HepG2 (cell line): Measurements from ENCODE around the gene CFAP97D1. TPM values are rescaled to one million over a fixed set of nuclear protein-coding genes. Genes with fewer than 3 reads are reported as not detected.

Experiments
- ATAC-seq: fragments of 200-7000 bp; cut with Tn5 transposase; 3 replicates; pipeline ENCODE4 v1.9.1; 2020; ENCODE audit warnings: mild to moderate bottlenecking, moderate library complexity
- BruUV-seq: library from RNA; stranded (reverse); fragments of 400-500 nt; replicated peaks from 2 replicates; lab custom pipeline; 2021; lab: Mats Ljungman, UMichigan
- CTCF ChIA-PET: fragments of 300-600 bp; formaldehyde crosslinking; extraction: SDS; loops from one replicate; lab custom pipeline; 2021; ENCODE audit warnings: low total read pairs, inconsistent platforms, low intra/inter-chr PET ratio; lab: Yijun Ruan, JAX
- POLR2A ChIA-PET: fragments of 350-600 bp; sonication (Branson Sonifier 250); formaldehyde crosslinking; loops from one replicate; lab custom pipeline; 2020; ENCODE audit warnings: antibody characterized with exemption, inconsistent platforms; lab: Yijun Ruan, JAX
- DNase-seq: peaks from one replicate; pipeline ENCODE4 v3.0.0-alpha.2; 2015; ENCODE audit warnings: low spot score
- FAIRE-seq: peaks from 3 replicates; lab custom pipeline; 2011; peaks lifted over from hg19 to GRCh38; lab: Jason Lieb, UNC
- H2AFZ ChIP-seq: one replicate; pipeline ENCODE4 v1.6.1; 2011; ENCODE audit warnings: low read length, inconsistent platforms
- H3K27ac ChIP-seq: fragments of 300-600 bp; 3 replicates; pipeline ENCODE4 v1.8.0; 2011; ENCODE audit warnings: mixed run types, mild to moderate bottlenecking, mixed read lengths, low read length, inconsistent platforms; ENCODE audit not compliant: insufficient read depth; ENCODE audit errors: extremely low read length
- H3K27me3 ChIP-seq, 2 experiments: fragments of 200-600 bp in 1 of 2; 2 replicates in 1 of 2; 3 replicates in 1 of 2; pipeline versions ENCODE4 v1.6.0 to v1.8.0; 2011; ENCODE audit warnings: low read length in 2 of 2, mild to moderate bottlenecking in 2 of 2, moderate library complexity in 2 of 2, inconsistent platforms in 1 of 2; ENCODE audit not compliant: insufficient read depth in 2 of 2, control insufficient read depth in 1 of 2
- H3K36me3 ChIP-seq, 2 experiments: fragments of 200-600 bp in 1 of 2; replicated peaks in 1 of 2; 2 replicates in 1 of 2; 3 replicates in 1 of 2; pipeline versions ENCODE4 v1.5.1 to v1.8.0; 2011; ENCODE audit warnings: low read length in 2 of 2, inconsistent platforms in 1 of 2; ENCODE audit not compliant: insufficient read depth in 2 of 2, control insufficient read depth in 1 of 2
- H3K4me1 ChIP-seq: 2 replicates; pipeline ENCODE4 v1.5.1; 2012; ENCODE audit warnings: low read length, inconsistent platforms; ENCODE audit not compliant: insufficient read depth
- H3K4me2 ChIP-seq: 2 replicates; pipeline ENCODE4 v1.6.0; 2011; ENCODE audit warnings: low read depth, low read length, inconsistent platforms
- H3K4me3 ChIP-seq, 3 experiments: fragments of 200-600 bp in 1 of 3; sonication (generic), shearing (Covaris generic) in 1 of 3; replicated peaks in 1 of 3; 2 replicates each; pipeline ENCODE4 v1.5.1; 2011 to 2016; ENCODE audit warnings: low read length in 3 of 3, inconsistent platforms in 2 of 3, low read depth in 2 of 3, mild to moderate bottlenecking in 2 of 3, control low read depth in 1 of 3, mixed read lengths in 1 of 3; ENCODE audit not compliant: insufficient read depth in 1 of 3
- H3K79me2 ChIP-seq: one replicate; pipeline ENCODE4 v1.6.1; 2011; ENCODE audit warnings: low read length, inconsistent platforms; ENCODE audit not compliant: insufficient read depth
- H3K9ac ChIP-seq: 2 replicates; pipeline ENCODE4 v1.6.0; 2011; ENCODE audit warnings: mild to moderate bottlenecking, low read depth, low read length, inconsistent platforms; ENCODE audit not compliant: insufficient read depth
- H3K9me3 ChIP-seq: 2 replicates; pipeline ENCODE4 v1.5.1; 2012; ENCODE audit warnings: mild to moderate bottlenecking, low read length
- H4K20me1 ChIP-seq: 2 replicates; pipeline ENCODE4 v1.6.0; 2011; ENCODE audit warnings: inconsistent platforms, mild to moderate bottlenecking, low read length, moderate library complexity; ENCODE audit not compliant: insufficient read depth
- DMAP1 ChIP-seq: IDR thresholded peaks from 2 replicates; pipeline ENCODE4 v1.6.1; 2016
- HMGA1 ChIP-seq: sonication (generic); formaldehyde crosslinking; conservative IDR thresholded peaks from 2 replicates; pipeline ENCODE4 v1.4.0; 2020; ENCODE audit warnings: missing genetic modification reagents
- MXI1 ChIP-seq: IDR thresholded peaks from 3 replicates; pipeline ENCODE4 v1.6.1; 2012; ENCODE audit warnings: low read depth, low read length, inconsistent platforms, borderline replicate concordance
- MYC ChIP-seq: sonication (generic); formaldehyde crosslinking; IDR thresholded peaks from 2 replicates; pipeline ENCODE4 v1.9.0; 2021; ENCODE audit warnings: missing genetic modification reagents, borderline replicate concordance
- REPIN1 ChIP-seq: sonication (generic); formaldehyde crosslinking; IDR thresholded peaks from 2 replicates; pipeline ENCODE4 v1.8.0; 2022; ENCODE audit warnings: missing genetic modification reagents, low read depth, mild to moderate bottlenecking, borderline replicate concordance
- ZBTB20 ChIP-seq: sonication (generic); formaldehyde crosslinking; IDR thresholded peaks from 2 replicates; pipeline ENCODE4 v1.8.1; 2023; ENCODE audit warnings: missing genetic modification reagents, low read depth, mild to moderate bottlenecking, borderline replicate concordance
- WGBS: methylation state at CpG from one replicate; pipeline ENCODE4 v1.1.6; 2017; ENCODE audit warnings: low lambda C conversion rate; 5-methylcytosine and 5-hydroxymethylcytosine counted together
- in situ Hi-C: cut with HindIII; loops from 2 replicates; pipeline ENCODE4 v1.10.0; 2017; ENCODE audit warnings: low pct_unique_long_range_greater_than_20kb; ENCODE audit not compliant: extremely low pct_ligation_motif_present
- intact Hi-C: fragments of 100-400 bp; cut with micrococcal nuclease; formaldehyde crosslinking; loops from one replicate; pipeline ENCODE4 v1.10.0; 2022; ENCODE audit not compliant: unreplicated experiment
- polyA plus RNA-seq, 8 experiments: library from polyadenylated mRNA; depleted of rRNA in 3 of 8; stranded (reverse) in 7 of 8; unstranded in 1 of 8; fragments of >200 nt; fragmentation: Illumina TruSeq in 4 of 8; extraction: Trizol in 4 of 8; gene quantifications; 2 replicates each; pipeline versions ENCODE4 v1.2.1 to v1.2.3, GENCODE V29; 2011 to 2016; ENCODE audit warnings: low read depth in 4 of 8, missing spikeins in 1 of 8, mixed read lengths in 1 of 8; ENCODE audit not compliant: insufficient read depth in 1 of 8
- total RNA-seq, 5 experiments: library from RNA; depleted of rRNA; stranded (reverse); fragments of >200 nt; fragmentation: Illumina TruSeq; extraction: Trizol; gene quantifications; 2 replicates each; pipeline ENCODE4 v1.2.3, GENCODE V29; 2016; ENCODE audit warnings: low read depth in 1 of 5
- TF ChIP-seq, protein P1 (sequence below): sonication (generic); formaldehyde crosslinking; IDR thresholded peaks from 2 replicates; pipeline ENCODE4 v1.8.1; 2023; ENCODE audit warnings: mild to moderate bottlenecking, missing genetic modification reagents, borderline replicate concordance
- TF ChIP-seq, protein P2 (sequence below): sonication (generic); formaldehyde crosslinking; conservative IDR thresholded peaks from 2 replicates; pipeline ENCODE4 v1.8.1; 2023; ENCODE audit warnings: missing genetic modification reagents
- TF ChIP-seq, protein P3 (sequence below): sonication (generic); formaldehyde crosslinking; IDR thresholded peaks from 2 replicates; pipeline ENCODE4 v1.4.0; 2020; ENCODE audit warnings: missing genetic modification reagents, mild to moderate bottlenecking, borderline replicate concordance
- TF ChIP-seq, protein P4 (sequence below): sonication (generic); formaldehyde crosslinking; IDR thresholded peaks from 2 replicates; pipeline ENCODE4 v1.4.0; 2020; ENCODE audit warnings: mild to moderate bottlenecking, missing genetic modification reagents
- TF ChIP-seq, protein P5 (sequence below): sonication (generic); formaldehyde crosslinking; IDR thresholded peaks from 2 replicates; pipeline ENCODE4 v1.5.0; 2020; ENCODE audit warnings: mild to moderate bottlenecking, missing genetic modification reagents, borderline replicate concordance

Gene CFAP97D1
- total and polyA plus RNA-seq, 2 of the 13 experiments (the other 11 are each of a cell fraction or from before 2014, with no cell fraction given): 0.02 TPM; not detected in 1

DNA sequence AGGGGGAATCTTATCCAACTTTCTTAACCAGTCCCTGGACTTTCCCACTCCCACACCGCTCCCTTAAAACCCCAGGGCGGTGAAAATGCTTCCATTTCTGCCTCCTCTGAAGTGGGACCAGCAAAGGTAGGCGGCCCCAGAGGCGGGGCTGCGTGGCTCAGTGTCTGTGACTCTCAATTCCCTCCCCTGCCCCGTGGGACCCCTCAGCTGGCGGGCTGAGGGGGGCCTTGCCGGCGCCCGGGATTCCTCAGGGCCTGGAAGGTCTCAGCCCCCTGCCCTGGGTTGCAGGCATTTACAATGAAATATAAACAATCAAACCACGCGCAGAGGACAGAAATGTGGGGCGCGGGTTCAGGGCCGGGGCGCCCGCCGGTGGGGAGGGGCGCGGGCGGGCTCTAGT lies 25.3 kb upstream of the CFAP97D1 start (continued):
- TF ChIP-seq, protein P1, sequence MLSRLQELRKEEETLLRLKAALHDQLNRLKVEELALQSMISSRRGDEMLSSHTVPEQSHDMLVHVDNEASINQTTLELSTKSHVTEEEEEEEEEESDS (CRISPR knock-in tag): no peak
- no peak for TF ChIP-seq MXI1
- TF ChIP-seq, protein P2, sequence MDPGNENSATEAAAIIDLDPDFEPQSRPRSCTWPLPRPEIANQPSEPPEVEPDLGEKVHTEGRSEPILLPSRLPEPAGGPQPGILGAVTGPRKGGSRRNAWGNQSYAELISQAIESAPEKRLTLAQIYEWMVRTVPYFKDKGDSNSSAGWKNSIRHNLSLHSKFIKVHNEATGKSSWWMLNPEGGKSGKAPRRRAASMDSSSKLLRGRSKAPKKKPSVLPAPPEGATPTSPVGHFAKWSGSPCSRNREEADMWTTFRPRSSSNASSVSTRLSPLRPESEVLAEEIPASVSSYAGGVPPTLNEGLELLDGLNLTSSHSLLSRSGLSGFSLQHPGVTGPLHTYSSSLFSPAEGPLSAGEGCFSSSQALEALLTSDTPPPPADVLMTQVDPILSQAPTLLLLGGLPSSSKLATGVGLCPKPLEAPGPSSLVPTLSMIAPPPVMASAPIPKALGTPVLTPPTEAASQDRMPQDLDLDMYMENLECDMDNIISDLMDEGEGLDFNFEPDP (CRISPR knock-in tag): no peak
- no peak for TF ChIP-seq REPIN1
- TF ChIP-seq DMAP1 (CRISPR knock-in tag): no peak
- TF ChIP-seq, all 625 proteins: peak for 0

DNA sequence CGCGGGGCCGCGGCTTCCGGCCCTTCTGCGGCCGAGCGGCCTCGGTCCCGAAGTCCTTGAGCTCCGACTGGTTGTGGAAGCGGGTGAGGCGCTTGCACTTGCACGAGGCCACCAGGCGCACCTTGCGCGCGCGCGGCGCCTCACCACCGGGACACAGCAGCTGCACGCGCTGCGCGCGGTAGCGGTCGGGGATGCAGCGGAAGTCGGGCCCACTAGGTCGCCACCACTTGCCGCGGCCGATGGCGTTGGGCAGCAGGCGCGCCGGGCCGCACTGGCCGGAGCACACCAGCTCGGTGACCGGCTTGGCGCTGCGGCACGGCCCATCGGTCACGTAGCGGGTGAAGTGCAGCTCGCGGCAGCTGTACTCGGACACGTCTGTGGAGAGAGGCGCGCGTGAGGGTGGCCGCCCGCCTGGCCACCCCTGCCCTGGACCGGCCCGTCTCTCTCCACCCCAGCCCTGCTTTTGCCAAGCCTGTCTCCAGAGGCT lies 24.8 kb upstream of the CFAP97D1 start:
- no peak overlapping the region for H3K4me2 ChIP-seq
- BruUV-seq: no TSS peak
- TF ChIP-seq, protein P3, sequence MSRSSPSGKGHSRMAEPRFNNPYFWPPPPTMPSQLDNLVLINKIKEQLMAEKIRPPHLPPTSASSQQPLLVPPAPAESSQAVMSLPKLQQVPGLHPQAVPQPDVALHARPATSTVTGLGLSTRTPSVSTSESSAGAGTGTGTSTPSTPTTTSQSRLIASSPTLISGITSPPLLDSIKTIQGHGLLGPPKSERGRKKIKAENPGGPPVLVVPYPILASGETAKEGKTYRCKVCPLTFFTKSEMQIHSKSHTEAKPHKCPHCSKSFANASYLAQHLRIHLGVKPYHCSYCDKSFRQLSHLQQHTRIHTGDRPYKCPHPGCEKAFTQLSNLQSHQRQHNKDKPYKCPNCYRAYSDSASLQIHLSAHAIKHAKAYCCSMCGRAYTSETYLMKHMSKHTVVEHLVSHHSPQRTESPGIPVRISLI (CRISPR knock-in tag): no peak
- TF ChIP-seq MYC (CRISPR knock-in tag): no peak; the same call in 1 of the 2 replicates
- no peak for TF ChIP-seq HMGA1 (CRISPR knock-in tag)
- TF ChIP-seq ZBTB20 (CRISPR knock-in tag): no peak
- TF ChIP-seq, protein P4, sequence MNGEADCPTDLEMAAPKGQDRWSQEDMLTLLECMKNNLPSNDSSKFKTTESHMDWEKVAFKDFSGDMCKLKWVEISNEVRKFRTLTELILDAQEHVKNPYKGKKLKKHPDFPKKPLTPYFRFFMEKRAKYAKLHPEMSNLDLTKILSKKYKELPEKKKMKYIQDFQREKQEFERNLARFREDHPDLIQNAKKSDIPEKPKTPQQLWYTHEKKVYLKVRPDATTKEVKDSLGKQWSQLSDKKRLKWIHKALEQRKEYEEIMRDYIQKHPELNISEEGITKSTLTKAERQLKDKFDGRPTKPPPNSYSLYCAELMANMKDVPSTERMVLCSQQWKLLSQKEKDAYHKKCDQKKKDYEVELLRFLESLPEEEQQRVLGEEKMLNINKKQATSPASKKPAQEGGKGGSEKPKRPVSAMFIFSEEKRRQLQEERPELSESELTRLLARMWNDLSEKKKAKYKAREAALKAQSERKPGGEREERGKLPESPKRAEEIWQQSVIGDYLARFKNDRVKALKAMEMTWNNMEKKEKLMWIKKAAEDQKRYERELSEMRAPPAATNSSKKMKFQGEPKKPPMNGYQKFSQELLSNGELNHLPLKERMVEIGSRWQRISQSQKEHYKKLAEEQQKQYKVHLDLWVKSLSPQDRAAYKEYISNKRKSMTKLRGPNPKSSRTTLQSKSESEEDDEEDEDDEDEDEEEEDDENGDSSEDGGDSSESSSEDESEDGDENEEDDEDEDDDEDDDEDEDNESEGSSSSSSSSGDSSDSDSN (CRISPR knock-in tag): peak; percentile 76; the same call in 1 of the 2 replicates
- TF ChIP-seq, protein P5, sequence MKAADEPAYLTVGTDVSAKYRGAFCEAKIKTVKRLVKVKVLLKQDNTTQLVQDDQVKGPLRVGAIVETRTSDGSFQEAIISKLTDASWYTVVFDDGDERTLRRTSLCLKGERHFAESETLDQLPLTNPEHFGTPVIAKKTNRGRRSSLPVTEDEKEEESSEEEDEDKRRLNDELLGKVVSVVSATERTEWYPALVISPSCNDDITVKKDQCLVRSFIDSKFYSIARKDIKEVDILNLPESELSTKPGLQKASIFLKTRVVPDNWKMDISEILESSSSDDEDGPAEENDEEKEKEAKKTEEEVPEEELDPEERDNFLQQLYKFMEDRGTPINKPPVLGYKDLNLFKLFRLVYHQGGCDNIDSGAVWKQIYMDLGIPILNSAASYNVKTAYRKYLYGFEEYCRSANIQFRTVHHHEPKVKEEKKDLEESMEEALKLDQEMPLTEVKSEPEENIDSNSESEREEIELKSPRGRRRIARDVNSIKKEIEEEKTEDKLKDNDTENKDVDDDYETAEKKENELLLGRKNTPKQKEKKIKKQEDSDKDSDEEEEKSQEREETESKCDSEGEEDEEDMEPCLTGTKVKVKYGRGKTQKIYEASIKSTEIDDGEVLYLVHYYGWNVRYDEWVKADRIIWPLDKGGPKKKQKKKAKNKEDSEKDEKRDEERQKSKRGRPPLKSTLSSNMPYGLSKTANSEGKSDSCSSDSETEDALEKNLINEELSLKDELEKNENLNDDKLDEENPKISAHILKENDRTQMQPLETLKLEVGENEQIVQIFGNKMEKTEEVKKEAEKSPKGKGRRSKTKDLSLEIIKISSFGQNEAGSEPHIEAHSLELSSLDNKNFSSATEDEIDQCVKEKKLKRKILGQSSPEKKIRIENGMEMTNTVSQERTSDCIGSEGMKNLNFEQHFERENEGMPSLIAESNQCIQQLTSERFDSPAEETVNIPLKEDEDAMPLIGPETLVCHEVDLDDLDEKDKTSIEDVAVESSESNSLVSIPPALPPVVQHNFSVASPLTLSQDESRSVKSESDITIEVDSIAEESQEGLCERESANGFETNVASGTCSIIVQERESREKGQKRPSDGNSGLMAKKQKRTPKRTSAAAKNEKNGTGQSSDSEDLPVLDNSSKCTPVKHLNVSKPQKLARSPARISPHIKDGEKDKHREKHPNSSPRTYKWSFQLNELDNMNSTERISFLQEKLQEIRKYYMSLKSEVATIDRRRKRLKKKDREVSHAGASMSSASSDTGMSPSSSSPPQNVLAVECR (CRISPR knock-in tag): no peak

More for the DNA sequence above, 24.8 kb upstream of the CFAP97D1 start:
- H3K27ac ChIP-seq: no peak overlapping the region
- in situ Hi-C loops (loop anchor here (5.0 kb wide), 1 partner anchor 178 kb away; no protein-coding TSS in a partner anchor), intact Hi-C loops (no loop called here)
- H3K27me3 ChIP-seq: peaks cover 15 to 73% of the 10 kb centered on the region in 2 experiments
- peaks cover 12% of the 10 kb centered on the region for H3K4me1 ChIP-seq
- H3K36me3 ChIP-seq: no peaks in the 10 kb centered on the region
- H3K4me3 ChIP-seq: no peak overlapping the region; a peak in 1 of 6 replicates
- ATAC-seq (peak; percentile 62), FAIRE-seq (no peak), DNase-seq (no peak)
- WGBS: 44% methylated on average over 31 of the region's 60 CpGs
- POLR2A ChIA-PET: interaction anchor here (0.7 kb wide), 1 partner anchor 17 kb away, joined by 3 read pairs; no protein-coding TSS in a partner anchor
- H3K9ac ChIP-seq: no peak overlapping the region
- no peaks in the 10 kb centered on the region for H3K9me3 ChIP-seq
- H2AFZ ChIP-seq: no peak overlapping the region
- no peaks in the 10 kb centered on the region for H4K20me1 ChIP-seq
- CTCF ChIA-PET: interaction anchor here (2.4 kb wide), 1 partner anchor 61 kb away, joined by 10 read pairs; no protein-coding TSS in a partner anchor
- H3K79me2 ChIP-seq: no peaks in the 10 kb centered on the region
